ENCODE results near the gene TPP2. TPM values are rescaled to one million over a fixed set of nuclear protein-coding genes. Genes with fewer than 3 reads are reported as not detected.

TPP2 gene
- polyA plus RNA-seq, 6 donors from 2014 or later: 11.8 to 29.0 (median 27.1) TPM

GRCh38 chr13:102693250-102693649 lies 96.5 kb downstream of the TPP2 start:
- H3K27me3 Mint-ChIP-seq: peaks cover 21 to 70% (median 56%) of the 10 kb centered on the region in 3 donors
- H3K36me3 Mint-ChIP-seq: peaks cover 0 to 2% of the 10 kb centered on the region in 2 donors
- DNase-seq (no peak), ATAC-seq (ENCODE audit: low read depth in 2 of 2) (no peak)
- H3K27ac Mint-ChIP-seq: no peak overlapping the region
- no peaks in the 10 kb centered on the region for H3K4me1 Mint-ChIP-seq
- peaks cover 0 to 10% (median under 1%) of the 10 kb centered on the region in 7 donors for H3K9me3 Mint-ChIP-seq
- H3K4me3 Mint-ChIP-seq: no peak overlapping the region

DNA sequence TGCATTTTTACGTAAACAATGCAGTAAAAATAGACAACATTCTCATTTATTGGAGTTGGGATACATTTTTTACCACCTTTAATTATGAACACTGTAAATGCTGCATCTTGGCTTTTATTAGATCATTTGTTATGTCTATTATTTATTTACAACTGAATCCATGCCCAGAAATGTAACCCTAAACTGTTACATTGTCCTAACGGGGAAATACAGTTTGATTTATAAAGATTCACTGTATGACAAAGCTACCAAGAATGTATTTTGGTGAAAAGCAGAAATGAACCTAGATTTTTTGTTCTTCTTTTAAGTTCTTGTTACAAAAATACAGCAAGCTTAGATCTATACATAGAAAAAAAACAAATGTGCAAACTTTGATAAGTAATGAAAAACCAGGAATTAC lies 97.0 kb downstream of the TPP2 start:
- ATAC-seq (ENCODE audit: low read depth in 2 of 2) (no peak), DNase-seq (no peak)
- Mint-ChIP-seq H3K27me3 (peaks cover 21 to 75% (median 60%) of the 10 kb centered on the region in 3 donors), H3K36me3 (peaks cover 0 to 8% of the 10 kb centered on the region in 2 donors), H3K27ac (no peak overlapping the region), H3K4me3 (no peak overlapping the region), H3K9me3 (peaks cover 5 to 16% (median 6%) of the 10 kb centered on the region in 7 donors), H3K4me1 (no peaks in the 10 kb centered on the region)

DNA sequence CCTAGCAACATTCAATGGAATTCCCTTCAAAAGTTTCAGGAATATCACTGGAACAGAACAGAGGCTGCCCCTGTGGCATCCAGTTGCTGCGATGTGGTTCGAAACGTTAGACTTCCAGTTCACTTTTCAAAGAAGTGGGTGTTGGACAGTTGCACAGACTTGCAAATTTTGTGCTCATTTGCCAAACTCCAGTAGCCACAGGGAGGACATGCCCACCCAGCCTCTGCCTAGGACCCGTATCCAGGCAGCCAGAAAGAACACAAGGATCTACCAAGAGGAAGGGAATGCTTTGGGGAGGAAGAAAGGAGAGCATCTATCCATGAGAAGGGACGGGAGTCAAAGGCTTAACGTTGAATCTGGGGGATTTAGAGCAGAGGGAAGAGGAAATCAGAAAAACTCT lies 98.2 kb downstream of the TPP2 start, which contains the start of gene METTL21C:
Gene METTL21C (minus strand): TSS at position 108 of the 400 bp plus-strand sequence. CDS start 546 bp downstream, outside the sequence.
- Mint-ChIP-seq H3K27ac (peak within 1 kb of the TSS in 2 of 6 donors; percentile 3 to 33), H3K4me3 (no peak within 1 kb of the TSS), H3K27me3 (peaks cover 26 to 83% (median 54%) of the 10 kb centered on the region in 3 donors), H3K4me1 (no peaks in the 10 kb centered on the region), H3K9me3 (peaks cover 5 to 23% (median 7%) of the 10 kb centered on the region in 7 donors), H3K36me3 (peaks cover 0 to 8% of the 10 kb centered on the region in 2 donors)
- ATAC-seq (ENCODE audit: low read depth in 2 of 2) (no peak), DNase-seq (no peak)

GRCh38 chr13:102696465-102696864 lies 99.7 kb downstream of the TPP2 start:
- DNase-seq: no peak
- Mint-ChIP-seq H3K36me3 (peaks cover 0 to 8% of the 10 kb centered on the region in 2 donors), H3K27ac (no peak overlapping the region), H3K9me3 (peaks cover 5 to 23% (median 7%) of the 10 kb centered on the region in 7 donors), H3K4me3 (no peak overlapping the region), H3K4me1 (no peaks in the 10 kb centered on the region), H3K27me3 (peaks cover 21 to 74% (median 44%) of the 10 kb centered on the region in 3 donors)
- no peak for ATAC-seq (ENCODE audit: low read depth in 2 of 2)

DNA sequence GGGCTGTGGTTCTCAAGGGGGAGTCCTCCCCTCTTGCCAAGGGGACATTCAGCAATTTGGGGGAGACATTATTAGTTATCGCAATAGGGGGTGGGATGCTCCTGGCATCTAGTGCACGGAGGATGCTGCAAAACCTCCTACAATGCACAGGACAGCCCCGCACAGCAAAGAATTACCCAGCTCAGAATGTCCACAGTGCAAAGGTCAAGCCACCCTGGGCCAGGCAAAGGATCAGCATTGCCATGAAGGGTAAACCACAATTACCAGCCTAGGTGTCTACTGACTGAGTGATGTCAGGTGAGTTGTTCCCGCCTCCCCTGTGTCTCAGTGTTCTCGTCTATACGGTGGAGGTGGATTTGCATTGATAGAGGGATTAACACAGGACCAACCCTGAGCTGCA lies 100.5 kb downstream of the TPP2 start:
- peaks cover 0 to 8% of the 10 kb centered on the region in 2 donors for H3K36me3 Mint-ChIP-seq
- H3K4me3 Mint-ChIP-seq: no peak overlapping the region
- no peak for ATAC-seq (ENCODE audit: low read depth in 2 of 2)
- no peaks in the 10 kb centered on the region for H3K4me1 Mint-ChIP-seq
- H3K27ac Mint-ChIP-seq: no peak overlapping the region
- H3K27me3 Mint-ChIP-seq: peaks cover 14 to 66% (median 36%) of the 10 kb centered on the region in 3 donors
- peaks cover 5 to 23% (median 7%) of the 10 kb centered on the region in 7 donors for H3K9me3 Mint-ChIP-seq
- no peak for DNase-seq

- DNase-seq: no peak
- no peak overlapping the region for H3K4me3 Mint-ChIP-seq
- peaks cover 5 to 23% (median 7%) of the 10 kb centered on the region in 7 donors for H3K9me3 Mint-ChIP-seq
- peaks cover 0 to 8% of the 10 kb centered on the region in 2 donors for H3K36me3 Mint-ChIP-seq
- no peaks in the 10 kb centered on the region for H3K4me1 Mint-ChIP-seq
- peaks cover 10 to 58% (median 32%) of the 10 kb centered on the region in 3 donors for H3K27me3 Mint-ChIP-seq
- no peak for ATAC-seq (ENCODE audit: low read depth in 2 of 2)
- H3K27ac Mint-ChIP-seq: no peak overlapping the region
Observed at GRCh38 chr13:102697929-102698648, 101.3 kb downstream of the TPP2 start.

- H3K27me3 Mint-ChIP-seq: peaks cover 9 to 55% (median 31%) of the 10 kb centered on the region in 3 donors
- H3K36me3 Mint-ChIP-seq: peaks cover 0 to 8% of the 10 kb centered on the region in 2 donors
Observed at GRCh38 chr13:102698649-102698980, 101.8 kb downstream of the TPP2 start.

GRCh38 chr13:102699504-102699903 lies 102.7 kb downstream of the TPP2 start:
- H3K9me3 Mint-ChIP-seq: peaks cover 5 to 23% (median 7%) of the 10 kb centered on the region in 7 donors

More at GRCh38 chr13:102698649-102698980, 101.8 kb downstream of the TPP2 start:
- ATAC-seq (ENCODE audit: low read depth in 2 of 2) (no peak), DNase-seq (no peak)
- Mint-ChIP-seq H3K27ac (peak overlapping the region in 1 of 6 donors; percentile 11), H3K4me3 (no peak overlapping the region), H3K9me3 (peaks cover 5 to 23% (median 7%) of the 10 kb centered on the region in 7 donors), H3K4me1 (no peaks in the 10 kb centered on the region)

GRCh38 chr13:102700088-102701031 lies 103.6 kb downstream of the TPP2 start:
- H3K27ac Mint-ChIP-seq: no peak overlapping the region

More at GRCh38 chr13:102699504-102699903, 102.7 kb downstream of the TPP2 start:
- DNase-seq (no peak), ATAC-seq (ENCODE audit: low read depth in 2 of 2) (no peak)
- Mint-ChIP-seq H3K27me3 (peaks cover 8 to 57% (median 30%) of the 10 kb centered on the region in 3 donors), H3K27ac (no peak overlapping the region), H3K4me3 (no peak overlapping the region), H3K36me3 (peaks cover 0 to 8% of the 10 kb centered on the region in 2 donors), H3K4me1 (no peaks in the 10 kb centered on the region)

DNA sequence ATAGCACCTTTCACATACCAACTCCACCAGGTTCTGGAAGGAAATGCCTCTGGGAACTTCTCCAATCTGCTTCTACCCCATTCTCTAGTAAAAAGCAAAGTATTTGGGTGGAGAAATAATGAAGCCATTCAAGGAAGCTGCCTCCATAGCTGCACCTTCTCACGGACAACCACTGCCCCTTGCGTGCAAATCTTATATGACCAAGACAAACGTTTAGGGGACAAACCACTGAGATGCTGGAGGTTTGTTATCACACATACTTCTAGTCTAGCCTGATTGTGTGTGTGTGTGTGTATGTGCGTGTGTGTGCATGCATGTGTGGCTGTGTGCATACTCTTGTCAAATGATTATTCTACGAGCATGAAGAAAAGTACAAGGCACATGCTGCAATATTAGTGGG lies 104.5 kb downstream of the TPP2 start:
- peaks cover 5 to 23% (median 7%) of the 10 kb centered on the region in 7 donors for H3K9me3 Mint-ChIP-seq
- H3K27me3 Mint-ChIP-seq: peaks cover 14 to 43% (median 20%) of the 10 kb centered on the region in 3 donors
- H3K4me3 Mint-ChIP-seq: no peak overlapping the region
- peaks cover 0 to 8% of the 10 kb centered on the region in 2 donors for H3K36me3 Mint-ChIP-seq
- no peaks in the 10 kb centered on the region for H3K4me1 Mint-ChIP-seq
- H3K27ac Mint-ChIP-seq: no peak overlapping the region
- DNase-seq: no peak
- no peak for ATAC-seq (ENCODE audit: low read depth in 2 of 2)

More at GRCh38 chr13:102700088-102701031, 103.6 kb downstream of the TPP2 start:
- Mint-ChIP-seq H3K4me3 (no peak overlapping the region), H3K4me1 (no peaks in the 10 kb centered on the region), H3K36me3 (peaks cover 0 to 8% of the 10 kb centered on the region in 2 donors), H3K27me3 (peaks cover 12 to 49% (median 27%) of the 10 kb centered on the region in 3 donors), H3K9me3 (peaks cover 5 to 23% (median 7%) of the 10 kb centered on the region in 7 donors)
- ATAC-seq (ENCODE audit: low read depth in 2 of 2) (no peak), DNase-seq (no peak)

GRCh38 chr13:102702965-102703725 lies 106.4 kb downstream of the TPP2 start:
- peaks cover 14 to 35% (median 29%) of the 10 kb centered on the region in 3 donors for H3K27me3 Mint-ChIP-seq
- H3K36me3 Mint-ChIP-seq: peaks cover 0 to 7% of the 10 kb centered on the region in 2 donors
- no peaks in the 10 kb centered on the region for H3K4me1 Mint-ChIP-seq
- ATAC-seq (ENCODE audit: low read depth in 2 of 2) (no peak), DNase-seq (no peak)
- no peak overlapping the region for H3K4me3 Mint-ChIP-seq
- peaks cover 5 to 15% (median 6%) of the 10 kb centered on the region in 7 donors for H3K9me3 Mint-ChIP-seq
- no peak overlapping the region for H3K27ac Mint-ChIP-seq

- no peak for ATAC-seq (ENCODE audit: low read depth in 2 of 2)
- Mint-ChIP-seq H3K27ac (no peak overlapping the region), H3K9me3 (peaks cover under 1 to 12% (median 1%) of the 10 kb centered on the region in 7 donors), H3K36me3 (peaks cover 0 to 2% of the 10 kb centered on the region in 2 donors), H3K4me3 (no peak overlapping the region), H3K4me1 (no peaks in the 10 kb centered on the region), H3K27me3 (peaks cover 14 to 30% (median 24%) of the 10 kb centered on the region in 3 donors)
- no peak for DNase-seq
Observed at GRCh38 chr13:102703726-102704035, 106.9 kb downstream of the TPP2 start.
